Right ventricle myocardium superior (tissue), 1 donor: ENCODE results near the gene TRIM65. TPM values are rescaled to one million over a fixed set of nuclear protein-coding genes. Genes with fewer than 3 reads are reported as not detected.
A peak's percentile ranks its signal among the peaks of the same experiment; 100 is the strongest.

Experiments used
- ATAC-seq: fragments of 200-7000 bp; cut with Tn5 transposase; one replicate; pipeline ENCODE4 v1.9.1; 2020; ENCODE audit warnings: mild to moderate bottlenecking; ENCODE audit not compliant: poor library complexity
- DNase-seq: peaks from one replicate; pipeline ENCODE4 v3.0.0-alpha.2; 2020
- intact Hi-C: fragments of 100-400 bp; cut with DNase I; formaldehyde crosslinking; loops from one replicate; pipeline ENCODE4 v1.11.2; 2022
- long read RNA-seq: library from polyadenylated mRNA; unstranded; transcript quantifications from one replicate; pipeline ENCODE4 v2.0.0, GENCODE V29; 2021
- total RNA-seq: library from RNA; stranded (reverse); fragmentation: NEBNext Ultra II Directional; extraction: Animal tissue kit (Norgen Biotek cat#: 25700); gene quantifications from one replicate; pipeline ENCODE4 v1.2.1, GENCODE V29; 2021
- donor health status: DM: no; HTN: yes; CAD: no; lungs with severe emphysema.

TRIM65 gene
- total RNA-seq = 9.1 TPM
- long read RNA-seq, transcript TRIM65-201 (6 exons, 3,439 nt) = minor isoform, 9 of 31 reads
- long read RNA-seq, transcript TRIM65-204 (5 exons, 865 nt) = major isoform, 11 of 31 reads
- long read RNA-seq, partial matches to known transcripts = 2 of 31 reads
- long read RNA-seq, other reads (novel, unspliced or antisense) = 9 of 31 reads

GRCh38 chr17:75896415-75897159 lies at the start of gene TRIM65:
Gene TRIM65, minus strand, starts transcription at chr17:75896951. Its CDS starts 14 bp downstream, at chr17:75896937.
- peak; percentile 88 for ATAC-seq
- intact Hi-C loops = loop anchor here (10.0 kb wide), 1 partner anchor 122 kb away; a partner anchor contains a TSS
- peak; percentile 92 for DNase-seq

GRCh38 chr17:75945211-75945610 lies 48.5 kb upstream of the TRIM65 start:
- intact Hi-C loops = no loop called here
- DNase-seq = no peak
- no peak for ATAC-seq

GRCh38 chr17:75943491-75943890 lies 46.7 kb upstream of the TRIM65 start:
- no peak for DNase-seq
- ATAC-seq = no peak
- intact Hi-C loops = no loop called here

- no peak for ATAC-seq
- intact Hi-C loops = no loop called here
- DNase-seq = no peak
These were observed 45.7 kb upstream of the TRIM65 start for GRCh38 chr17:75942473-75942872.

- intact Hi-C loops = no loop called here
- ATAC-seq (peak; percentile 14), DNase-seq (no peak)
These were observed 44.7 kb upstream of the TRIM65 start for GRCh38 chr17:75941442-75941819.

GRCh38 chr17:75940727-75941441 lies 44.1 kb upstream of the TRIM65 start, which contains the start of gene FBF1:
Gene FBF1, minus strand, starts transcription at chr17:75941042. Its CDS starts 2,893 bp downstream, at chr17:75938149.
- ATAC-seq (peak; percentile 99), DNase-seq (peak; percentile 96)
- intact Hi-C loops = no loop called here

GRCh38 chr17:75937652-75938051 lies 40.9 kb upstream of the TRIM65 start:
- ATAC-seq (no peak), DNase-seq (no peak)
- intact Hi-C loops = no loop called here

GRCh38 chr17:75933808-75934207 lies 37.1 kb upstream of the TRIM65 start:
- intact Hi-C loops = no loop called here
- DNase-seq (no peak), ATAC-seq (no peak)

GRCh38 chr17:75932852-75933251 lies 36.1 kb upstream of the TRIM65 start:
- no peak for DNase-seq
- ATAC-seq = no peak
- intact Hi-C loops = no loop called here

- no peak for ATAC-seq
- intact Hi-C loops = no loop called here
- DNase-seq = no peak
These were observed 34.3 kb upstream of the TRIM65 start for GRCh38 chr17:75931062-75931461.

GRCh38 chr17:75927286-75927922 lies 30.7 kb upstream of the TRIM65 start:
- ATAC-seq = peak; percentile 48
- DNase-seq = no peak
- intact Hi-C loops = no loop called here

GRCh38 chr17:75926456-75926855 lies 29.7 kb upstream of the TRIM65 start:
- DNase-seq (no peak), ATAC-seq (no peak)
- intact Hi-C loops = no loop called here

GRCh38 chr17:75925912-75926311 lies 29.2 kb upstream of the TRIM65 start:
- intact Hi-C loops = no loop called here
- DNase-seq = no peak
- no peak for ATAC-seq

GRCh38 chr17:75925103-75925502 lies 28.4 kb upstream of the TRIM65 start:
- intact Hi-C loops = no loop called here
- no peak for DNase-seq

GRCh38 chr17:75922963-75923874 lies 26.5 kb upstream of the TRIM65 start:
- DNase-seq = no peak
- ATAC-seq = no peak
- intact Hi-C loops = no loop called here

More at GRCh38 chr17:75925103-75925502, 28.4 kb upstream of the TRIM65 start:
- no peak for ATAC-seq

- no peak for ATAC-seq
- intact Hi-C loops = no loop called here
- DNase-seq = no peak
These were observed 25.6 kb upstream of the TRIM65 start for GRCh38 chr17:75922173-75922961.

GRCh38 chr17:75921596-75921995 lies 24.8 kb upstream of the TRIM65 start:
- ATAC-seq (no peak), DNase-seq (no peak)

More at GRCh38 chr17:75921596-75921995, 24.8 kb upstream of the TRIM65 start:
- intact Hi-C loops = no loop called here
